GM23248 (cell line): ENCODE data around the gene ATF1.

Source experiments
- EZH2 ChIP-seq: fragments of 200-600 bp; sonication (generic); IDR thresholded peaks from 2 replicates; pipeline ENCODE4 v1.6.1; 2018; ENCODE audit warnings: antibody characterized with exemption, mild to moderate bottlenecking; ENCODE audit not compliant: insufficient read depth, poor library complexity, severe bottlenecking
- EZH2phosphoT487 ChIP-seq: fragments of 200-600 bp; sonication (generic); IDR thresholded peaks from 2 replicates; pipeline ENCODE4 v1.6.1; 2018; ENCODE audit warnings: antibody characterized with exemption, moderate library complexity, mild to moderate bottlenecking, low read depth; ENCODE audit not compliant: insufficient read depth

GRCh38 chr12:50747817-50748216 lies 16.1 kb upstream of the ATF1 start:
- TF ChIP-seq EZH2phosphoT487 (no peak), EZH2 (no peak)
